ENCODE results near the gene GRID1. TPM values are rescaled to one million over a fixed set of nuclear protein-coding genes. Genes with fewer than 3 reads are reported as not detected.

GRID1 gene
- total and polyA plus RNA-seq, 2 donors, result 2.4 to 3.9 TPM

- DNase-seq (ENCODE audit: extremely low spot score), result no peak
- no peaks in the 10 kb centered on the region for H3K36me3 ChIP-seq (ENCODE audit: insufficient read depth)
- H3K4me3 ChIP-seq (ENCODE audit: low read depth, low read length), result no peak overlapping the region
- no peak overlapping the region for H3K27ac ChIP-seq (ENCODE audit: low read depth)
- 60% methylated on average over 3 of the region's 3 CpGs for WGBS
- H3K4me1 ChIP-seq (ENCODE audit: insufficient read depth), result no peaks in the 10 kb centered on the region
Observed at GRCh38 chr10:86172301-86172700, 194.3 kb downstream of the GRID1 start.

GRCh38 chr10:86170255-86171108 is 196.1 kb downstream of the GRID1 start:
- no peak overlapping the region for H3K27ac ChIP-seq (ENCODE audit: low read depth)
- no peaks in the 10 kb centered on the region for H3K4me1 ChIP-seq (ENCODE audit: insufficient read depth)
- WGBS, result 79% methylated on average over 15 of the region's 15 CpGs
- DNase-seq (ENCODE audit: extremely low spot score), result no peak
- H3K36me3 ChIP-seq (ENCODE audit: insufficient read depth), result no peaks in the 10 kb centered on the region
- H3K4me3 ChIP-seq (ENCODE audit: low read depth, low read length), result no peak overlapping the region

- Histone ChIP-seq H3K4me1 (ENCODE audit: insufficient read depth) (no peaks in the 10 kb centered on the region), H3K36me3 (ENCODE audit: insufficient read depth) (no peaks in the 10 kb centered on the region), H3K27ac (ENCODE audit: low read depth) (no peak overlapping the region), H3K4me3 (ENCODE audit: low read depth, low read length) (no peak overlapping the region)
- WGBS, result 89% methylated on average over 10 of the region's 10 CpGs
- DNase-seq (ENCODE audit: extremely low spot score), result no peak
Observed at GRCh38 chr10:86169506-86170254, 196.9 kb downstream of the GRID1 start.

GRCh38 chr10:86169066-86169465 is 197.5 kb downstream of the GRID1 start:
- DNase-seq (ENCODE audit: extremely low spot score), result no peak
- Histone ChIP-seq H3K4me3 (ENCODE audit: low read depth, low read length) (no peak overlapping the region), H3K4me1 (ENCODE audit: insufficient read depth) (no peaks in the 10 kb centered on the region), H3K27ac (ENCODE audit: low read depth) (no peak overlapping the region), H3K36me3 (ENCODE audit: insufficient read depth) (no peaks in the 10 kb centered on the region)
- WGBS, result 90% methylated on average over 4 of the region's 4 CpGs

GRCh38 chr10:86168256-86168655 is 198.3 kb downstream of the GRID1 start:
- Histone ChIP-seq H3K4me3 (ENCODE audit: low read depth, low read length) (no peak overlapping the region), H3K36me3 (ENCODE audit: insufficient read depth) (no peaks in the 10 kb centered on the region), H3K27ac (ENCODE audit: low read depth) (no peak overlapping the region), H3K4me1 (ENCODE audit: insufficient read depth) (no peaks in the 10 kb centered on the region)
- DNase-seq (ENCODE audit: extremely low spot score), result no peak
- 50% methylated on average over 7 of the region's 7 CpGs for WGBS

- 75% methylated on average over 4 of the region's 4 CpGs for WGBS
- DNase-seq (ENCODE audit: extremely low spot score), result no peak
Observed at GRCh38 chr10:86167762-86168128, 198.8 kb downstream of the GRID1 start.

GRCh38 chr10:86167121-86167761 is 199.4 kb downstream of the GRID1 start:
- H3K27ac ChIP-seq (ENCODE audit: low read depth), result no peak overlapping the region
- DNase-seq (ENCODE audit: extremely low spot score), result no peak
- H3K4me1 ChIP-seq (ENCODE audit: insufficient read depth), result no peaks in the 10 kb centered on the region
- WGBS, result 88% methylated on average over 5 of the region's 5 CpGs
- no peaks in the 10 kb centered on the region for H3K36me3 ChIP-seq (ENCODE audit: insufficient read depth)
- no peak overlapping the region for H3K4me3 ChIP-seq (ENCODE audit: low read depth, low read length)

More at GRCh38 chr10:86167762-86168128, 198.8 kb downstream of the GRID1 start:
- Histone ChIP-seq H3K27ac (ENCODE audit: low read depth) (no peak overlapping the region), H3K4me1 (ENCODE audit: insufficient read depth) (no peaks in the 10 kb centered on the region), H3K4me3 (ENCODE audit: low read depth, low read length) (no peak overlapping the region), H3K36me3 (ENCODE audit: insufficient read depth) (no peaks in the 10 kb centered on the region)

- Histone ChIP-seq H3K27ac (ENCODE audit: low read depth) (no peak overlapping the region), H3K36me3 (ENCODE audit: insufficient read depth) (no peaks in the 10 kb centered on the region), H3K4me3 (ENCODE audit: low read depth, low read length) (no peak overlapping the region), H3K4me1 (ENCODE audit: insufficient read depth) (no peaks in the 10 kb centered on the region)
- 89% methylated on average over 9 of the region's 9 CpGs for WGBS
- DNase-seq (ENCODE audit: extremely low spot score), result no peak
Observed at GRCh38 chr10:86165666-86166065, 200.9 kb downstream of the GRID1 start.

GRCh38 chr10:86164960-86165630 is 201.5 kb downstream of the GRID1 start:
- Histone ChIP-seq H3K36me3 (ENCODE audit: insufficient read depth) (no peaks in the 10 kb centered on the region), H3K4me1 (ENCODE audit: insufficient read depth) (no peaks in the 10 kb centered on the region), H3K27ac (ENCODE audit: low read depth) (no peak overlapping the region), H3K4me3 (ENCODE audit: low read depth, low read length) (no peak overlapping the region)
- 78% methylated on average over 8 of the region's 8 CpGs for WGBS
- no peak for DNase-seq (ENCODE audit: extremely low spot score)

- Histone ChIP-seq H3K4me1 (ENCODE audit: insufficient read depth) (no peaks in the 10 kb centered on the region), H3K4me3 (ENCODE audit: low read depth, low read length) (no peak overlapping the region), H3K36me3 (ENCODE audit: insufficient read depth) (no peaks in the 10 kb centered on the region), H3K27ac (ENCODE audit: low read depth) (no peak overlapping the region)
- WGBS, result 90% methylated on average over 6 of the region's 6 CpGs
- no peak for DNase-seq (ENCODE audit: extremely low spot score)
Observed at GRCh38 chr10:86164174-86164774, 202.3 kb downstream of the GRID1 start.

GRCh38 chr10:86163522-86164173 is 202.9 kb downstream of the GRID1 start:
- Histone ChIP-seq H3K4me1 (ENCODE audit: insufficient read depth) (no peaks in the 10 kb centered on the region), H3K36me3 (ENCODE audit: insufficient read depth) (no peaks in the 10 kb centered on the region), H3K27ac (ENCODE audit: low read depth) (no peak overlapping the region), H3K4me3 (ENCODE audit: low read depth, low read length) (no peak overlapping the region)
- WGBS, result 66% methylated on average over 13 of the region's 13 CpGs
- DNase-seq (ENCODE audit: extremely low spot score), result no peak

- Histone ChIP-seq H3K27ac (ENCODE audit: low read depth) (no peak overlapping the region), H3K4me1 (ENCODE audit: insufficient read depth) (no peaks in the 10 kb centered on the region), H3K4me3 (ENCODE audit: low read depth, low read length) (no peak overlapping the region), H3K36me3 (ENCODE audit: insufficient read depth) (no peaks in the 10 kb centered on the region)
- DNase-seq (ENCODE audit: extremely low spot score), result no peak
- 96% methylated on average over 5 of the region's 5 CpGs for WGBS
Observed at GRCh38 chr10:86162696-86163400, 203.7 kb downstream of the GRID1 start.

Data from urinary bladder (tissue), 4 donors.